Measurements from ENCODE around the gene IZUMO1R.

GRCh38 chr11:94325681-94326080 is 21.3 kb downstream of the IZUMO1R start:
- TF ChIP-seq TAF1 (conservative IDR thresholded peaks at IDR 0.05) (no peak), EGR1 (IDR thresholded peaks at IDR 0.05; ENCODE audit: low read depth in 2 of 2) (no peak), CTCF (IDR thresholded peaks at IDR 0.05; ENCODE audit: low read depth, low read length, missing input control) (peak; percentile 29), HNF4G (IDR thresholded peaks at IDR 0.05) (no peak), REST (IDR thresholded peaks at IDR 0.05) (no peak), YY1 (IDR thresholded peaks at IDR 0.05) (no peak)
